Cardiac septum (tissue), 1 donor: Measurements from ENCODE around the gene LRRC4C. TPM values are rescaled to one million over a fixed set of nuclear protein-coding genes. Genes with fewer than 3 reads are reported as not detected.
"Not testable (repeated sequence)": the region's sequence is repeated elsewhere in the genome, so short reads cannot be mapped to it uniquely, and the experiment has no call there.

Source experiments
- DNase-seq: peaks from one replicate; pipeline ENCODE4 v3.0.0-alpha.2; 2020; ENCODE audit warnings: low spot score
- intact Hi-C: fragments of 100-400 bp; cut with DNase I; formaldehyde crosslinking; loops from one replicate; pipeline ENCODE4 v1.14.0; 2022
- total RNA-seq: library from RNA; stranded (reverse); fragmentation: NEBNext Ultra II Directional; extraction: Animal tissue kit (Norgen Biotek cat#: 25700); gene quantifications from one replicate; pipeline ENCODE4 v1.2.1, GENCODE V29; 2021
- donor health status: DM: no; HTN: no; CAD: no.

The LRRC4C gene
- total RNA-seq, 1 donor from 2014 or later = 0.43 TPM

DNA sequence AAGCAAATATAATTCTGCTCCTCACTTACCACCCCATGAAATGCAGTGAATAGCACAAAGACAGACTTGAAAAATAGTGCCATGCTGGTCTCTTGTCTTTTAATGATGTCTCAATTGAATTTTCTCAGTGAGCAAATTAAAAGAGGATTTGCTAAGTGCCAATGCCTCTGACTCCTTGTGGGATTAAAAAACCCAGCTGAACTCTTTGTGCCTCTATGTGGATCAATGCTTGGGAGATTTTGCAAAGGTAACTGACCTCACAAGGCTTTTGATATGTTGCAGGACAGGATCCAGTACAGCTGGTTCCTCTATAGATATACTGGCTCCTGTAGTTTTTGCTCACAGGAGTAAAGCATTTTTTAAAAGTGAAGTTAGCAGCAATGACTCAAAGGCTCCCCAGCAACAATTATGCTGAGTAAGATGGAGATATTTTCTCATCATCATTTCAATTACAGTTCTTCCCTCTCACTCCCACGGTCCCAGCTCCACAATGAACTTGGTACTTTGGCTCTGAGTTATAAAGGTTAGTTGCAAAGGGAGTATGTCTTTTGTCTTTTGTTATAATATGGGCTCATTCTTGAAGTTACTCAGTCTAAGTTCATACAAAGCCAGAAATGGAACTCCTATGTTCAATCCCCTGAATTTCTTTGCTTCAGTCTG lies 471.5 kb downstream of the LRRC4C start:
- intact Hi-C loops = no loop called here

DNA sequence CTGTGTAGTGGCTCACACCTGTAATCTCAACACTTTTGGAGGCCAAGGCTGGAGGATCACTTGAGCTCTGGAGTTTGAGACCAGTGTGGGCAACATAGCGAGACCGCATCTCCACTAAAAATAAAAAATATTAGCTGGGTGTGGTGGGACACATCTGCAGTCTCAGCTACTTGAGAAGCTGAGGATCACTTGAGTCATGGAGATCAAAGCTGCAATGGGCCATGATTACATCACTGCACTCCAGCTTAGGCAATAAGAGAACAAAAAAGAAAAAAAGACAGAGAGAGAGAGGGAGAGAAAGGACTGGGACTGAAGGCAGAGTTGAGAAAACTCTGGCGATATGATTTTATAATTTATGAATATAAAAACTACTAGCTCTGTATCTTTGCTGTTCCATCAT lies 473.1 kb downstream of the LRRC4C start:
- intact Hi-C loops = no loop called here
- DNase-seq = no peak

More for the DNA sequence above, 471.5 kb downstream of the LRRC4C start:
- DNase-seq = no peak

DNA sequence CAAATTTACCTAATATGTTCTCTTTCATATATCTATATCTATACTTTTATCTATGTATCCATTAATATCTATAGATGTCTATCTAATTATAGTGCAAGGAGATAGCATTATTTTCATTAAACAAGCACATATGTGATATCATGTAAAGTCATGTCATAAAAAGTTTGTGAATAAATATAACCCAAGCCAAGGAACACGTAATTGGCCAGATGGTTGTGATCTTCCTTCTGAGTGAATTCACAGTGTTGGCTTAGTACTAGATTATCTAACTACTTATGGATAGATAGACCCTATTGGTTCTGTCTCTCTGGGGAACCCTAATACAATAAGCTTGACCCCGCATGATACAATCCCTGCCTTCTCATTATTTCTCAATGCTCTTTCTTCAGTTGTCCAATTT lies 484.4 kb downstream of the LRRC4C start:
- no peak for DNase-seq
- intact Hi-C loops = no loop called here

DNA sequence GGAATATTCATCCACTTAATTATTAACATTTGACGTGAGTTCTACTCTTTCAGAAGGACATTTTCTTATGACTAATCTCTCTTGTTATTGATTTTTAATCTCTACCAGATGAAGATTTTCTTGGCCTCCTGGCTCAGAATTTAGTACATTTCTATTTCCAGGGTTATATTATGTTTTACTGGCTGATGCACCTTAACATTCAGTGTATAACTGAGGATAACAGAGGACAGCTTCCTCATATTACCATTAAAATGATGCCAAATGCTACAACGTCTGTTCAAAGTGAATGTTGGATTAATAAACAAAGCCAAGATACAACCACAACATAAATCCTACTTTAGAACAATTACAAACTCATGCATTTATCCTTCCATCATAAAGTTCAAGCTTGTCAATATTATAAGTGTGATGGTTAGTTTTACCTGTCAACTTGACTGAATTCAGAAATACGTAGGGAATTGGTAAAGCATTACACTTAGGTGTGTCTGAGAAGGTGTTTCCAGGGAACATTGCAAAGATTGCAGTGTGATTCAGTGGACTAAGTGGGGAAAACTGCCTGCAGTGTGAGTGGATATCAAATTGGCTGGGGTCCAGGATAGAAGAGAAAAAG lies 485.2 kb downstream of the LRRC4C start:
- no peak for DNase-seq

DNA sequence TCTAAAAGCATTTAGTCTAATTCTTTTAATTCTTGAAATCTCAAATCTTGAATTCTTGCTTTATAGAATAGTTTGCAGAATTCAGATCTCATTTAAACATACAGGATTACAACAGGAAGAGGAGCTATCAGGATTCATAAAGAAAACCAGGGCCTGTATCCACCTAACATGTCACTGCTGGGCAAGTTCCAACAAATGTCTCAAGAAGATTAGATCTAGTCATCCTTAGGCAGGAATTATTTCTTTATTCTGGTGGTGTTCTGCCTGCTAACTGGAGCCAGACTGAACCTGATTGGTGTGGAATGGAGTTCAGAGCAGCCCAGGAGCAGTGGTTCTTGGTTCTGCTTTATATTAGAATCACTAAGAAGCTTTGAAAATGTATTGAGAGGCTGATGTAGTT lies 500.7 kb downstream of the LRRC4C start:
- intact Hi-C loops = no loop called here
- no peak for DNase-seq

More for the DNA sequence above, 485.2 kb downstream of the LRRC4C start:
- intact Hi-C loops = no loop called here

DNA sequence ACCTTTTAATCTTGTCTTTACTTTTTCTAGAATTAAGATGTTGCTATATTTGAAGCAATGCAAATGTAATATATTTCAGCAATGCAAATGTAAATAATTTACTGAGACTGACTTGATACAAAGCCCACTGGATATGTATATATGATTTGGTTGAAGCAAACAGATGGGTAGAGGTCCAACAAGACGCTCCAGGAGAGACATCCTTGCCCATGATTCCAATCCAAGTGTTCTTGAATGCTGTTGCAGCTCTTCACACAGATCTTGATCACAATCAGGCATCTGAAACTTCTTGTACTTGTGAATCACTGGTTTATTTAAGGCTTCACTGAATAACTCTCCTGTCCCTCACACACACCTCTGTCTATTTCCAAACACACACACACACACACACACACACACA lies 507.0 kb downstream of the LRRC4C start:
- DNase-seq = no peak
- intact Hi-C loops = no loop called here

DNA sequence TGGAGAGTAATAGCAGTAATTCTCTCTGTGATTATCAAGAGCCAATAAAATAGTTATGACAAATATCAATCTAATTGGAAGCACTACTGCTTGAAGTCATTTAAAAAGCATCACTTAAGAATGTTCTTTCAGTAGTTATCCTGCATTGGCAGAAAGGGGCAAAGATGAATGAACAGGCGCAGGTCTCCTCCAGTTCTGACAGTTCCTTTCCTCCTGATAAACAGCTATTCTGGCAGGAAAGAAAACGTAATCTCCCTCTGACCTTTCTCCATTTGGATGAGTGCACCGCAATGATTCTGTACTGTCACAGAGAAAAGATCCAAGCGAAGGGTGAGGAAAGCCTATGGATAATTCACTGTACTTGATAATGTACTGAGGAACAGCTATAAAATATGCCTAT lies 521.5 kb downstream of the LRRC4C start:
- intact Hi-C loops = no loop called here

DNA sequence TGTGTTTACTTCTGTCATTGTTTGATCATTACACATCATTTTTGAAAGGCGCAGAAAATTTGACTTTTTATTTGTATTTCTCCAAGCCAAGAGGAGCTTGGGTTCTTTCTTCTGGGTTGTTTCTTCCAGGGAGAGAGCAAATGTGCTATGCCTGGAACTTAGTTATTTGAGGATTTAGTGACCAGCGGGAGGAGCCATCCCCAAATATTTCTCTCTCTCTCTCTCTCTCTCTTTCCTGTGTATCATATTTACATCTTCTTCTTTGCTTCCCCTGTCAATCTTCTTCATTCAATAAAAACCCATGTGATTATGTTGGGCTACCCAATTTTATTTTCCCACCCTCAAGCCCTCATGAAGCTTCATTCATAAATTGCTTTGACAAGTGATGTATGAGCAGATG lies 534.5 kb downstream of the LRRC4C start:
- intact Hi-C loops = no loop called here
- DNase-seq = no peak

More for the DNA sequence above, 521.5 kb downstream of the LRRC4C start:
- DNase-seq = no peak

DNA sequence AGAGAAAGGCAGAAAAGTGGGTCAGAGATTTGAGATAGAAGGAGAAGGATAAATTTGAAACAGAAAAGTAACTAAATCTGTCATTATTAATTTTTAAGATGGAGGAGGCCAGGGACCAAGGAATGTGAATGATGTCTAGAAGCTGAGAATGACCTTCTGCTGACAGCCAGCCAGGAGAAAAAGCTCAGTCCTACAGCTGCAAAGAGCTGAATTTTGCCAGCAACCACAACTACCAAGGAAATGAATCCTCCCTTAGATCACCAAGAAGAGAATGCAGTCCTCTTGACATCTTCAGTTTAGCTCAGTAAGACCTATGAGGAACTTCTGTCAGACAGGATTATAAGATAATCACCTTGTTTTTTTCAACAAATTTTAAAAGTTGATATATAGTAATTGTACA lies 538.2 kb downstream of the LRRC4C start:
- no peak for DNase-seq
- intact Hi-C loops = no loop called here

DNA sequence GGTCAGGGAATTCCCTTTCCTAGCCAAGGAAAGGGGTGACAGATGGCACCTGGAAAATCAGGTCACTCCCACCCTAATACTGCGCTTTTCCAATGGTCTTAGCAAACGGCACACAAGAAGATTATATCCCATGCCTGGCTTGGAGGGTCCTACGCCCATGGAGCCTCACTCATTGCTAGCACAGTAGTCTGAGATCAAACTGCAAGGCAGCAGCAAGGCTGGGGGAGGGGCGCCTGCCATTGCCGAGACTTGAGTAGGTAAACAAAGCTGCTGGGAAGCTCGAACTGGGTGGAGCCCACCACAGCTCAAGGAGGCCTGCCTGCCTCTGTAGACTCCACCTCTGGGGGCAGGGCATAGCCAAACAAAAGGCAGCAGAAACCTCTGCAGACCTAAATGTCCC lies 548.7 kb downstream of the LRRC4C start:
- intact Hi-C loops, DNase-seq: not testable (repeated sequence)

DNA sequence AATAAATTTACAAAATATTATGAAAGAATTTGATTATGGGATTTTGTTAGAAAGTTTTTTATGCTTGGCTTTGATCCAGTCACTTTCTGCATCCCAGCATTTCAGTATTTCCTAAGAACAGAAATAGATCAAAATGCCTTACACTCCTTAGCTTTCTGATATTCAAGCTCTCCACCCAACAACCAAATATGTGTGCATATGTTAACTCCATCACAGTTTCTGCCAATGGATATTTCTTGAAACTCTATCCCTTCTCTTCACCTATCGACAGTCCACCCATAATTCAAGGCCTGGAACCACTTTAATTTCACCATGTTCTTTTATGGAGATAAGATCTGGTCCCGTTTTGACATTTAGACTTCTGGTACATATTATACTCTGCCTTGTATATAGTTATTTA lies 565.0 kb downstream of the LRRC4C start:
- intact Hi-C loops = no loop called here
- no peak for DNase-seq

DNA sequence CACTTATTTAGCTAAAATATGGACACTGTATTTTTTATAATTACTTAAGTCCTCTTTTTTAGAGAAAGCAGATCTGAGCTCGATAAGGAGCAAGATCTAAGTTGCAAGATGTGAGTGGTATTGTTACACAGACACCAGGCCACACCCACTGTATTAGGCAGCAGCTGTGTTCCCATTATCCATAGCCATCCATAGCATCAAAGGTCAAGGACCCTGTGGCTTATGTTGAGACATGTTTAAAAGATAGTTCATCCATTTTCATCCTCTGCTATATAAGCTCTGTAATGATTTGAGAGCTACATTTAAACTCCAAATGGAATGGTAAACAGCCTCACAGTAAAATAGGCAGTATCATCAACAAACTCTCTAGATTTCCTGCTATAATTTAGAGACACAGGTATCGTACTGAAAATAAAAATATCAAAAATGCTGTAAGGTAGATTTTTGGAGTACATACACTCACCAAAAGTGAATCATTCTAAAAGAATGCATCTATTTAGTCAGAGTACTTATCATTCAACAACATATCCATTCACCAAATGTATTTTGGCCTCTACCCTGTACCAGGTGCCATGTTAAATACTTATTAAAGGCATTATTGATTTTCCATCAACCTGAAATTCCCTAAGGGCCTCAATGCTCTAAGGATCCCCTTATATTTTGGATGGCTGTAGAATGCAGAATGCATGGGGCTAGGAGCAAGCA lies 574.0 kb downstream of the LRRC4C start:
- no peak for DNase-seq
- intact Hi-C loops = no loop called here

DNA sequence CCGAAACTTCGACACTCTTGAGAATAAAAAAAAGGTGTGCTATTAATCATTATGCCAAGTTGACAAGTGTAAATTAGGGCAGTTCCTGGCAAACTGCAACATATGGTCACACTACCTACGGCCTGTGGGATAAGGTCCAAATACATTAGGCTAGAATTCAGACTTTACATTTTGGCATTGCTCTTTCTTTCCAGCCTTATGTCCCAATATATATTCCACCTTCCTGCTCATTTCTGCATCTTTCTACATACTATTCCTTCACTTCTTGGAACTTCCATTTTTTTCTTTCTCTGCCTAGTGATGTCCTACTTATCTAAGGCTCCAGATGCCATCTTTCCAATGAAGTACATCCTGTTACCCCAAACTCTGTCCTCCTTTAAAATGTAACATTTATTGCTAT lies 577.2 kb downstream of the LRRC4C start:
- no peak for DNase-seq
- intact Hi-C loops = no loop called here

DNA sequence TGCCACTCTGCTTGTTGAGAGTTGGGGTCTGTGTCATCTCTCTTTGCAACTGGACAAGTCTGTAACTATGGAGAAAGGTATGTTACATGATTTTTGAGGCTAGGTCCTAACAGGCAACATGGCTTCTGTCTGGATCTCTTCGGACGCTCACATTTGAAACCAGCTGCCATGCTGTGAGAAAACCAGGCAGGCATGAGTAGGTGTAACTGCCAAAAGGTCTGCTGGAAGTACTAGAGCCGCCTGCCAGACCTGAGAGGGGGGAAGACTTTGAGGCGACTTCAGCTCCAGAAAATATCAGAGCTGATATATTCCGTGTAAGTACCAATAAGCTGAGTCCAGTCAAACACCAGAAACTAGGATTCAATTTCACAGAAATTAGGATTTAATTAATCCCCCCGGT lies 579.5 kb downstream of the LRRC4C start:
- no peak for DNase-seq
- intact Hi-C loops = no loop called here

DNA sequence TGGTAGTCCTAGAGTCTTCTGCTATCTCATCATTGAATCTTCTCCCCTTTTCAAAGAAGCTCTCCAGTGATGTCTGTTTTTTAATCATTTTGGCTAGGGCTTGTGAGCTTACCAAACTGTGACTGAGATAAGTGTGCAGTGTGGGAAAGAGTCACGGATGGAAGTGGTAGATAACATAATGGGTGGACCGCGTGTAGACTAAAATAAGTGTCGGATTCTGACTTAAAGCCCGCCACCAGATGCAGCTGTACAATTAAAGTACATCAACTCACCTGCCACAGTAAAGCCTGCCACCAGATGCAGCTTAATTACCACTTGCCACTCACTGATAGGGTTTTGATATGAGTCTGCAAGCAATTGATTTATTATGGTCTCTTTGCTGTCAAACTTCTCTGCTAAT lies 581.5 kb downstream of the LRRC4C start:
- DNase-seq = no peak
- intact Hi-C loops = no loop called here

DNA sequence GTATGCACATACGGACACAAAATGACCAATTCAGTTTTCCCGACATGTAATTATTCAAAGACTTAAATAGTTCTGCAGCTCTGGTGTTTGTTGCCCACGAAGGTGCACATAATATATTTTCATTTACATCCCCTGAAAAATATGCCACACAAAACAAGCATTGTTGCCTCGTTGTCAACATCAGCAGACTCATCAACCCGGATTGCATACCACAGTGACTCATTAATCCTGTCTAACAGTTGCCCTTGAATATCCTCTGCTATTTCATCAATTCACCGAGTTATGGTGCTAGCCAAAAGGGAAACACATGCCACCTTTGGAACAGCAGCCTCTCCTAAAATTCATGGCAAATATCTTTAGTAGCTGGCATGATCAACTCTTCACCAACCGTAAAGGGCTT lies 582.2 kb downstream of the LRRC4C start:
- intact Hi-C loops = no loop called here
- DNase-seq = no peak

DNA sequence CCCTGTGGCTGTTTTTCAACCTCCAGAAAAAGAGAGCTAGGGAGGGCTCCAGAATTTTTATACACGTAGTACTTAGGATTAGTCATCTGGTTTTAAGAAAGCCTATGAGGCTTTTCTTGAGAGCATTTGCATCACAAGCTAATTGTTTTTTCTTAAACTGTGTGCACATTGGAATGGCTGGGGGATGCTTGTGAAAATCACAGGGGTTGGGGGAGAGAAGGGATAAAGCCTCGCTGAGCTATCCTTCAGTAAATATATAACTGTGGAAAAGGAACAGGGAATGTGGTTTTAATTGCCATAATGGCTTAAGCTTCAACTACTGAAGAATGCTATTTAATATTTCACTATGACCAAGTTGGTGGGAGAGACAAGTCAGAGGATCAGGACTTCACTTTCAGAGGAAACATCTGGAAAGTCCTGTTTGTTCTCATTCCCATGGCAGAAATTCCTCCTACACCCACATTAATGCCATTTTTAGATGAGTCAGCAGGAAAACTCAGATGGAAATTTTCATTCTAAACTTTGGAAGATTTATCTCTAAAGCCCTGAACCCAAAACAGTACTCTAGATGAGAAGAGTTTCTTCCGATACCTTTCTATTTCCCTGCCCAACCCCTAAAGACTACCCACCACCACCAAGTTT lies 591.3 kb downstream of the LRRC4C start:
- intact Hi-C loops = no loop called here
- DNase-seq = no peak

DNA sequence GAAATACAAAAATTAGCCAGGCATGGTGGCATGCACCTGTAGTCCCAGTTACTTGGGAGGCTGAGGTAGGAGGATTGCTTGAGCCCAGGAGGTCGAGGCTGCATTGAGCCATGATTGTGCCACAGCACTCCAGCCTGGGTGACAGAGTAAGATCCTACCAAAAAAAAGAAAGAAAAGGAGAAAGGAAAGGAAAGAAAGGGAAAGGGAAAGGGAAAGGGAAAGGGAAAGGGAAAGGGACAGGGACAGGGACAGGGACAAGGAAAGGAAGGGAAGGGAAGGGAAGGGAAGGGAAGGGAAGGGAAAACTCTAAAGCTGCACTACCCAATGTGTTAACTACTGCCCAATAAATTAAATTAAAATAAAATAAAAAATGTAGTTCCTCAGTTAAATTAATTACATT lies 601.7 kb downstream of the LRRC4C start:
- DNase-seq = not testable (repeated sequence)

DNA sequence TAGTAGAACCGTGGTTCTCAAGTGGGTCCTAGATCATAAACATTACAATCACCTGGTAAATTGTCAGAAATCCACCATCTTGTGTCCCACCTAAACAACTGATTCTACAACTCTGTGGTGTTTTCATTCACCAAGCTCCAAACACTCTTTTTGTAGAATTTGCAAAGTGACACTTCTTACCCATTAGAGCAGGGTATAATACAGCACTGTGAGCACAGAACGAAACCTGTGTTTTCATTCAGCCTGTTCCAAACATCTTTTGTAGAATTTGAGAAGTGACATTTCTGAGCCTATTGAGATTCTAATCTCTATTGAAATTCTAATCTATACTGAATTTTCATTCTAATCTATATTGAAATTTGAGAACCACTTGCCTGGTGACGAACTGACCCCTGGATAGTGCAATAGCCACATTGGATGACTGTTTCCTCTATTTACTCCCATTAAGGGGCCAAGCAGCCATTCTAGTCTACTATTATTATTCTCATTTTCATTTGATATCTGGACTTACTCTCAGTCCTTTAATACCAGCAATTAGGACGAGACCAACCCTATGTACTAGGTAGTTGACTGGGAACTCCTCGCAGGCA lies 616.6 kb downstream of the LRRC4C start:
- DNase-seq = no peak
- intact Hi-C loops = no loop called here

More for the DNA sequence above, 601.7 kb downstream of the LRRC4C start:
- intact Hi-C loops = not testable (repeated sequence)

DNA sequence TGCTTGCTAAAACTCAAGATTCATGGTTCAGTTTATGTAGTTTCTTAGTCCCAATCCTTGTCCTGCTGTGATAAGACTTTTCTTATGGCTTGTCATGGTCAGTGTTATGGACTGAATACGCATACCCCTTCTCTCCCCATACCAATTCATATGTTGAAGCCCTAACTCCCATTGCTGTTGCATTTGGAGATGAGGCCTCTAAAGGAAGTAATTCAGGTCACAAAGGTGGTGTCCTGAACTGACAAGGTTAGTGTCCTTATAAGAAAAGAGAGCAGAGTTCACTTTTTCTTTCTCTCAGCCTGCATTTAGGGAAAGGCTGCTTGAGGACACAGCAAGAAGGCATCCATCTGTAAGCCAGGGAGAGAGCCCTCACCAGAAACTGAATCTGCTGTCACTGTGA lies 618.2 kb downstream of the LRRC4C start:
- intact Hi-C loops = no loop called here
- no peak for DNase-seq
